Measurements from ENCODE around the gene SLC26A2. TPM values are rescaled to one million over a fixed set of nuclear protein-coding genes. Genes with fewer than 3 reads are reported as not detected.

The SLC26A2 gene
- total RNA-seq, 4 donors from 2014 or later = 233 to 1,489 (median 1,023) TPM

DNA sequence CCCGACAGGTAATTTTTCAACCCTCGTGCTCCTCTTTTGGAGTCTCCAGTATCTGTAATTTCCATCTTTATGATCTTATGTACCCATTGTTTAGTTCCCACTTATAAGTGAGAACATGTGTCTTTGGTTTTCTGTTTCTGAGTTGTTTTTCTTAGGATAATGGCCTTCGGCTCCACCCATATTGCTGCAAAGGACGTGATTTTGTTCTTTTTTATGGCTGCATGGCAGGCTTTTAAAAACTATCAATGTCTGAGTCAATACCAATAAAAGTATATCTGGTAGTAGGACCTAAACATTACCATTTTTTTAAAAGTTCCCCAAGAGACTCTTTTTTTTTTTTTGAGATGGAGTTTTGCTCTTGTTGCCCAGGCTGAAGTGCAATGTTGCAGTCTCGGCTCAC, 3.9 kb upstream of the SLC26A2 start:
- H3K27ac ChIP-seq = peak overlapping the region; percentile 90 to 95 (median 94)
- H3K27me3 ChIP-seq = no peaks in the 10 kb centered on the region
- peaks cover 0 to 38% (median 19%) of the 10 kb centered on the region in 4 donors for H3K4me1 ChIP-seq
- H3K4me3 ChIP-seq = no peak overlapping the region
- in situ Hi-C loops (cut with MboI; ENCODE audit: low pct_ligation_motif_present in 1 of 4, low pct_unique_long_range_greater_than_20kb in 1 of 4, low sequenced_read_pairs in 3 of 4) (loop anchor here in 1 of 4 donors (25.0 kb wide), 1 partner anchor 94 kb away; no protein-coding TSS in a partner anchor), intact Hi-C loops (cut with DNase I; ENCODE audit: low total_unique reads) (no loop called here)
- DNase-seq = peak; percentile 46
- no peaks in the 10 kb centered on the region for H3K9me3 ChIP-seq
- no peak for TF ChIP-seq EP300 (IDR thresholded peaks at IDR 0.05; ENCODE audit: low read depth)
- no peak for TF ChIP-seq POLR2AphosphoS5 (IDR thresholded peaks at IDR 0.05)
- 46 to 71% methylated on average over 1 to 5 of the region's 5 CpGs for WGBS, 2 donors (ENCODE audit: low coverage in 1 of 2)
- no peaks in the 10 kb centered on the region for H3K36me3 ChIP-seq

GRCh38 chr5:149957855-149958254, 2.7 kb upstream of the SLC26A2 start:
- TF ChIP-seq EP300 (IDR thresholded peaks at IDR 0.05; ENCODE audit: low read depth) (no peak), POLR2AphosphoS5 (IDR thresholded peaks at IDR 0.05) (no peak), POLR2A (IDR thresholded peaks at IDR 0.05) (no peak), CTCF (IDR thresholded peaks at IDR 0.05) (no peak)
- peaks cover 0 to 39% (median 21%) of the 10 kb centered on the region in 4 donors for H3K4me1 ChIP-seq
- H3K36me3 ChIP-seq = no peaks in the 10 kb centered on the region
- intact Hi-C loops (cut with DNase I; ENCODE audit: low total_unique reads) = no loop called here
- in situ Hi-C loops (cut with MboI; ENCODE audit: low pct_ligation_motif_present in 1 of 4, low pct_unique_long_range_greater_than_20kb in 1 of 4, low sequenced_read_pairs in 3 of 4) = loop anchor here in 1 of 4 donors (25.0 kb wide), 1 partner anchor 96 kb away; no protein-coding TSS in a partner anchor
- peak overlapping the region; percentile 90 to 95 (median 94) for H3K27ac ChIP-seq
- H3K9me3 ChIP-seq = no peaks in the 10 kb centered on the region
- 52 to 60% methylated on average over 3 to 4 of the region's 4 CpGs for WGBS, 2 donors (ENCODE audit: low coverage in 1 of 2)
- H3K27me3 ChIP-seq = no peaks in the 10 kb centered on the region
- no peak for DNase-seq
- no peak overlapping the region for H3K4me3 ChIP-seq

DNA sequence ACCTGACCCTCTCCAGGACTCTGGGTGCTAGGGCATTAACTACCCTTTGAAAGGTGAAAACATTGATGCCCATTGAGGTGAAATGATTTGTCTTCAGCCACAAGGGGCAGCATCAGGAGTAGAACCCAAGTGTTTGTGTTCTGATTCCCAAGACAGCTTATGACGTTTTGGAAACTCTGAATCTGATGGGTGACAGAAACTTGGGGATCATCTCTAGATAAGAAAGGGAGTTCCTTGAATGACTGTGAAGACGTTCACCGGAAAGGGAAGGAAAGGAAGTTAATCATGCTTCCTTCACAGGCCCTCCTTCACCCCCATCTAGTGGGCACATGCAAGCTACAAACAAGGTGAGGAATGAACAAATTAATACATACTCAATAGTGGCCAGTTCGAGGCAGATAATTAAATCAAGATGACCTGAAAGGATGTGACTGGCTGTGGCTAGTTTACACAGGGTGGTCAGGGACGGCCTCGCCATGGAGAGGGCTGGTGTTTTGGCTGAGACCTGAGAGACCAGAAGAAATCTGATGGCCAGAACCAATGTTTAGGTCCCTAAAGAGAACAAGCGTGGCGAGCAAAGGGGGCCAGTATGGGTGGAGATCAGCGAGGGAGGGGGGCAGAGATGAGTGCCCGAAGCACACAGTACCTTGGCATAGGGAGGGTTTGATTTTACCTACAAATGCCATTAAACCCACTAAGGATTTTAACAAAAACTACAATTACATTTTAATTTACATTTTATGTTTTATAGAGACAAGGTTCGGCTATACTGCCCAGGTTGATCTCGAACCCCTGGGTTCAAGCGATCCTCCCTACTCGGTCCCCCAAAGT, 937 bp upstream of the SLC26A2 start:
- Histone ChIP-seq H3K36me3 (no peaks in the 10 kb centered on the region), H3K27ac (peak overlapping the region; percentile 90 to 95 (median 94)), H3K9me3 (no peaks in the 10 kb centered on the region), H3K4me1 (peaks cover 0 to 39% (median 21%) of the 10 kb centered on the region in 4 donors), H3K4me3 (peak overlapping the region; percentile 22 to 92 (median 64)), H3K27me3 (no peaks in the 10 kb centered on the region)
- intact Hi-C loops (cut with DNase I; ENCODE audit: low total_unique reads) (no loop called here), in situ Hi-C loops (cut with MboI; ENCODE audit: low pct_ligation_motif_present in 1 of 4, low pct_unique_long_range_greater_than_20kb in 1 of 4, low sequenced_read_pairs in 3 of 4) (loop anchor here in 2 of 4 donors (10.0 to 25.0 kb wide), 2 partner anchors 97 to 105 kb away; no protein-coding TSS in a partner anchor)
- DNase-seq = no peak
- 20 to 41% methylated on average over 13 to 14 of the region's 14 CpGs for WGBS, 2 donors (ENCODE audit: low coverage in 1 of 2)
- TF ChIP-seq POLR2A (IDR thresholded peaks at IDR 0.05) (no peak), CTCF (IDR thresholded peaks at IDR 0.05) (peak; percentile 46 to 68 (median 56))

DNA sequence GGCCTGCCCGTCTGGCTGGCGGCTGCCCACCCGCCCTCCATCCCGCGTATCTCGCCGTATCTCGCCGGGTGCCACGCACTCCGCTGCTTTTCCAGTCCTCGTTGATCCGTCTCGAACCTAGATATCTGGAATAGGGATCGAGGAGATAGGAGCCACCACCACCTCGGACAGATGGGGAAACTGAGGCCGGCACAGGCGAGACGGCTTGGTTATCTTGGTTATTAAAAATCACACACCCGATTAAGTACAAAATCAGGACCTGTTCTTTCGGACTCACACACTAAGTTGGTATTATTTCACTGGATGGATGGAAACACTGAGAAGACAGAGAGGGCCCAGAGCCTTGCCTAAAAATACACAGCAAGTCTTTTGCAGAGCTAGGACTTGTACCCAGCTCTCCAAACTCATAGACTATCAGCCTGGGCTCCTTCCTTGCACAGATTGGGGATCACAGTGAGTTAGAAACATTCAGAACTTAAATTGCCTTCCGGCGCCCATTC, 678 bp downstream of the SLC26A2 start:
- no peak for DNase-seq
- 17 to 44% methylated on average over 3 to 23 of the region's 23 CpGs for WGBS, 2 donors (ENCODE audit: low coverage in 1 of 2)
- no peak for TF ChIP-seq POLR2A (IDR thresholded peaks at IDR 0.05)
- TF ChIP-seq EP300 (IDR thresholded peaks at IDR 0.05; ENCODE audit: low read depth) = no peak
- no peak for TF ChIP-seq CTCF (IDR thresholded peaks at IDR 0.05)
- TF ChIP-seq POLR2AphosphoS5 (IDR thresholded peaks at IDR 0.05) = no peak
- Histone ChIP-seq H3K4me3 (peak overlapping the region; percentile 42 to 92 (median 64)), H3K9me3 (no peaks in the 10 kb centered on the region), H3K27ac (peak overlapping the region; percentile 90 to 95 (median 94)), H3K36me3 (no peaks in the 10 kb centered on the region), H3K27me3 (no peaks in the 10 kb centered on the region), H3K4me1 (peaks cover 0 to 45% (median 21%) of the 10 kb centered on the region in 4 donors)
- intact Hi-C loops (cut with DNase I; ENCODE audit: low total_unique reads) (no loop called here), in situ Hi-C loops (cut with MboI; ENCODE audit: low pct_ligation_motif_present in 1 of 4, low pct_unique_long_range_greater_than_20kb in 1 of 4, low sequenced_read_pairs in 3 of 4) (loop anchor here in 2 of 4 donors (10.0 to 25.0 kb wide), 2 partner anchors 99 to 106 kb away; no protein-coding TSS in a partner anchor)

Data from transverse colon (tissue), 4 donors.